NCI-H510A treated with DMSO at 0.1 percent for 48 hours (cell line): ENCODE measurements around the gene TRIM72.

Experiments used
- DNase-seq: peaks from one replicate; lab custom pipeline; 2025; lab: John Stamatoyannopoulos, UW

TRIM72 gene, protein sequence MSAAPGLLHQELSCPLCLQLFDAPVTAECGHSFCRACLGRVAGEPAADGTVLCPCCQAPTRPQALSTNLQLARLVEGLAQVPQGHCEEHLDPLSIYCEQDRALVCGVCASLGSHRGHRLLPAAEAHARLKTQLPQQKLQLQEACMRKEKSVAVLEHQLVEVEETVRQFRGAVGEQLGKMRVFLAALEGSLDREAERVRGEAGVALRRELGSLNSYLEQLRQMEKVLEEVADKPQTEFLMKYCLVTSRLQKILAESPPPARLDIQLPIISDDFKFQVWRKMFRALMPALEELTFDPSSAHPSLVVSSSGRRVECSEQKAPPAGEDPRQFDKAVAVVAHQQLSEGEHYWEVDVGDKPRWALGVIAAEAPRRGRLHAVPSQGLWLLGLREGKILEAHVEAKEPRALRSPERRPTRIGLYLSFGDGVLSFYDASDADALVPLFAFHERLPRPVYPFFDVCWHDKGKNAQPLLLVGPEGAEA

DNA sequence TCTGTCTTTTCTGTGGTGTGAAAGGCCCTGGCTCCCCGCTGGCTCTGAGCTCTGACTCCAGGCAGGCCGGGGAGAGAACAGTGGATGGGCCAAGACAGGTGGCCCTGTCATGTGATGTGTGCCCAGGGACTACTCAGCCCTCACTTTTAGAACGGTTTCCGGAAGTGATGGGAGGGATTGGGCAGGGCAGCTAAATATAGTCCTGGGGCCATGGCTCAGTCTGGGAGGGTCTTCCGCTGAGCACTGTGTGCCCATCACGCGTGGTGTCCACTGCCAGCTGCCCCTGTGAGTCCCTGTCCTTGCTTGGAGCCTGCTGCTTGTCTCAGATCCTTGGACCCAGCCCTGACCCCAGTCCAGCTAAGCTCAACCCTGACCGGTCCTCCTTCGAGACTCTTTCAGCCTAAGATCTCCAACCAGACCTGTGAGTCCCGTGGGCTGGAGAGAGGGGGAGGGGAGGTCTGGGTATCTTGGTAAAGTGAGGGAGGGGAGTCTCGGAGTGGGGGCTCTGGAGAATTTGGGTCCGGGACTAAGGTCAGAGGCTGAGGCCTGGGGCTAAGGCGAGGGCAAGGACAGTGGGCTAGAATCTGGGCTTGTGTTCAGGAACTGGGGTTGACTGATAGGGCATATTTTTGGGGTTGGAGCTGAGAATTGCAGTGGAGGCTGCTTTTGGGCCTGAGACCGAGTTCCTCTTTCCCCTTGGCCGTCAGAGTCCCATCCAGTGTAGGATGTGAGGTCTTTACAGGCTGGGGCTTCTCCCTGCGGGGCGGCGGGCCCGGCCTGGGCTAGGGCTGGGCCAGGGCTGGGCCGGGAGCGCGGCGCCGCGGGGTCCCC lies at the start of gene TRIM72:
Gene TRIM72, plus strand, starts transcription at position 243 of the 831 bp plus-strand sequence. CDS start 620 bp downstream, outside the sequence.
- DNase-seq: peak; percentile 15

DNA sequence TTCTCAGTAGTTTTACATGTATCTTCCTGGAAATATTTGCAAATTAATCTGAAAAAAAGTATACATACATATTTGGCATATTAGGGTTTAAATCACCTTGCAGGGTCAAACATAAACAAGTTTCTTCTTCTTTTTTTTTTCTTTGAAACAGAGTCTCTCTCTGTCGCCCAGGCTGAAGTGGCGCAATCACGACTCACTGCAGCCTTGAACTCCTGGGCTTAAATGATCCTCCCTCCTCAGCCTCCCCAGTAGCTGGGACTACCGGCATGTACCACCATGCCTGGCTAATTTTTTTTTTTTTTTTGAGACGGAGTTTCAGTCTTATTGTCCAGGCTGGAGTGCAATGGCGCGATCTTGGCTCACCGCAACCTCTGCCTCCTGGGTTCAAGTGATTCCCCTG lies 46.6 kb upstream of the TRIM72 start:
- DNase-seq: no peak

DNA sequence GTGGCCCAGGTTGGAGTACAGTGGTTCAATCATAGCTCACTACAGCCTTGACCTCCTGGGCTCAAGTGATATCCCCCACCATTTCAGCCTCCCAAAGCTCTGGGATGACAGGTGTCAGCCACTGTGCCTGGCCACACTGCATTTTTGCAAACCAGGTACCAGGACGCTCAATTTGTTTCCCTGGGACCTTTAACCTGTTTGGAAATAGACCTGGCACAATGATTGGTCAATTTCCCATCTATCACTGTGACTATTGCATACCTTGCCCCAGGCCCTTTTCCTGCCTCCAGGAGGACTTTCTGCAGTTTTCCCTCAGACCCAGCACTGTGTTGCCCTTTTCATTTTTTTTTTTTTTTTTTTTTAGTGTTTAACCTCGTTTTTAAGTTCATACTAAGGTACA lies 45.1 kb upstream of the TRIM72 start:
- no peak for DNase-seq

DNA sequence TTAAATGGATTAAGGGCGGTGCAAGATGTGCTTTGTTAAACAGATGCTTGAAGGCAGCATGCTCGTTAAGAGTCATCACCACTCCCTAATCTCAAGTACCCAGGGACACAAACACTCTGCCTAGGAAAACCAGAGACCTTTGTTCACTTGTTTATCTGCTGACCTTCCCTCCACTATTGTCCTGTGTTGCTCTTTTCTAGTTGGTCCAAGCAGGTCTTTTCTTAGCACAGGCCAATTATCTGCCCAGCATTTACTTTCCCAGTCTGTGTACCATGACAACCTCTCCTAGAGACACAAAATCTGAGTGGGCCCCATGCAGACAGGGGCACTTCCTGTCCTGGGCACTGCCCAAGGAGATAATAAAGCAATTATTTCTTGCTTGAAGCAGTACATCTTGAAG lies 43.9 kb upstream of the TRIM72 start:
- DNase-seq: peak; percentile 29

DNA sequence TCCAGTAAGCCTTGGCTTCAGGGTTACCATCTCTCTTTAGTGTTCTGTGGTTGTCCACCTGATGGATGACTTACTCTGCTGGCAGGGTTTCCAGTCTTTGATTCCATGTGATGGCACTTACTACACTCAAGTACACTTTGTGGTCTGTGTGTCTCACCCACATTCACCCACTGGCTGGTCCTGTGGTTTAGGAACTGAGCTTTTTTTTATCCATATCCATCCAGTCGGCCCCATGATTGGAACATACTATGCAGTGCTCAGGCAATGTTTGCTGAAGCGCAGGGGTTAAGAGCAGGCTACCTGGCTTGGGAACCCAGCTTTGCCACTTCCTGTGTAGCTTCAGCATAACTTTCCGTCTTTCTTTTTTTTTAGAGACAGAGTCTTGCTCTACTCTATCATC lies 36.8 kb upstream of the TRIM72 start:
- peak; percentile 23 for DNase-seq

DNA sequence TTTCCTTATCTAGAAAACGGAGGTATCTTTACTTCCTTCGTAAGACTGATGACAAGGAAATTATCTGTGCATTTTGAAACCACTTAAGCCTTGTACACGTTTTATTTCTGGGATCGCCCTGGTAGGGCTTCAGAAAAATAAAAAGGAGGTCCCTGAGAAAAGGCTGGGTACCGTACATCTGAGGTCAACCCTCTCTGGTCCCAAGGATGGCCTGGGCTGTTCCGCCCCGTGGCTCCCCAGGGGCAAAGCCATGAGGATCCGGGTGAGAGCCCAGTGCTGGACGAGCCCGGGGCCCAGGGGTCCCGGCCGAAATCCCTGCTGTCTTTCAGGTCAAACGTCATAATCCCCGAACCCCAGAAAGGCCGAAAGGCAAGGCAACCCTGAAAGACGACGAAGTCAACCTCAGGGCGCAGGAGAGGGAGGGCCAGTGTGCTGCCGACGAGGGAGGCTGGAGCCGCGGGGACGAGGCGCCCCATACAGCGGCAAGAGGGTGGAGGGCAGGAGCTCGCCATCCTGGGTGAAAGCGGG lies 34.6 kb upstream of the TRIM72 start:
- no peak for DNase-seq

DNA sequence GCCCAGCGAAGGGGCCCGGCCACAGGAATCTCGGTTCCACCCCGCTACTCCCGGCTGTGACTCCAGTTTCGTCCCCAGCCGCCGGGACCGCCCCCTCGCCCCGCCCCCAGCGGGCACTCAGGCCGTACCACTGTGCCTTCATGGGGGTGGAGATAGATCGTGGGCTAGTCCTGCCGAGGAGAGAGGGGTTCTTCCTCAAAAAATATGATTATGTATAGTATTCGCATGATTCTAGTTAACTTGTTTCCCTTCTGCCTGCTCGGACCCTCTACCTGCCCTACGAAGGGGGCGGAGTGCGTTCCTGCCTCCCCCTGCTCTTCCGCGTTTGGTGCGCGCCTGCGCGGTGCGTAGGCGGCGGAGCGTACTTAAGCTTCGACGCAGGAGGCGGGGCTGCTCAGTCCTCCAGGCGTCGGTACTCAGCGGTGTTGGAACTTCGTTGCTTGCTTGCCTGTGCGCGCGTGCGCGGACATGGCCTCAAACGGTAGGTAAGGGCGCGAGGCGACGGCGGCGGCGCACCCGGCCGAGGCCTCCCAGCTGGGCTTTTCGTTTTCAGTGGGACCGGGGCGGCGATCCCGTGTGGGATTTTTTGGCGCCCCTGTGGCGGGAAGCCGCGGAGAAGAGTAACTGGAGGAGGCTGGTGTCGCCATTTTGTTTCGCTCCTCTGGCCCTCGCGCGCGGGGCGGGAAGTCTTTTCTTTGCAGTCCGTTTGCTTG lies 34.0 kb upstream of the TRIM72 start, which contains the start of gene FUS:
Gene FUS, plus strand, starts transcription at position 393 of the 713 bp plus-strand sequence. Its CDS starts 76 bp downstream, at position 469.
- DNase-seq: peak; percentile 96

DNA sequence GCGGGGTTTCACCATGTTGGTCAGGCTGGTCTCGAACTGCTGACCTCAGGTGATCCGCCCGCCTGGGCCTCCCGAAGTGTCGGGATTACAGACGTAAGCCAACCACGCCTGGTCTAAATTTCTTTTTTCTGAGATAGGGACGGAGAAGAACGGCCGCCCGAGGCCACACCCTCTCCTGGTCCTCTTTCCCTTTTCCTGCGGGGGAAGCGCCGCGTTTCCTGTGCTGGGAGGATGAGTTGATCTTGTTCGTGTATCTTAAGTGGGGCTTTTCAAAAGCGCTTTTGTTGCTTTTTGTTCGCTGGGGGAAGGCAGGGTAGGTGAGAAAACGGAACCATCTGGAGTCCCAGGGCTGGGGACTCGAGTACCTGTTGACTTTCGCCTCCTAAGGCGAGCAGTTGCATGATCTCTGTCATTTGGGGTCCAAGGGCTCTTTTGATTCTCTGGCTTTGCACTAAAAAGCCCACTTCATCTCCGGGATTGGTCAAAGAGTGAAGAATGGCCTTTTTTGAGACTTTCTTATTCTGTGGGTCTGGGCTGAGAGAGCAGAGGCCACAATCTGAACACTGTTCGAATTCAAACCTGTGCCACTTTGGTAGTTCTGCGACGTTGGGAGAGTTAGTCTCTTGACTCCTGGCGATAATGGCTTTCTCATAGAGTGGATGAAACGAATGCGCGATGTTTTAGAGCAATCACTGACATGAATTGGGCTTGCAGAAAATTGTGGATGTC lies 32.7 kb upstream of the TRIM72 start:
- DNase-seq: no peak

DNA sequence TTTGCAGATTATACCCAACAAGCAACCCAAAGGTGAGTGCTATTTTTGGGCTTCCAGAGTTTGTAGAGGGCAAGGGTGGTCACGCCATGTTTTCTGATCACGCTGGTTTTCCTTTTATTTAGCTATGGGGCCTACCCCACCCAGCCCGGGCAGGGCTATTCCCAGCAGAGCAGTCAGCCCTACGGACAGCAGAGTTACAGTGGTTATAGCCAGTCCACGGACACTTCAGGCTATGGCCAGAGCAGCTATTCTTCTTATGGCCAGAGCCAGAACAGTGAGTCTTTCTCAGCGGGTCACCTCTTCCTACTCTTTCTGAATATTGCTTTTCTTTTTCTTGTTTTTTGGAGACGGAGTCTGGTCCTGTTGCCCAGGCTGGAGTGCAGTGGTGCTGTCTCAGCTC lies 31.5 kb upstream of the TRIM72 start:
- DNase-seq: no peak

DNA sequence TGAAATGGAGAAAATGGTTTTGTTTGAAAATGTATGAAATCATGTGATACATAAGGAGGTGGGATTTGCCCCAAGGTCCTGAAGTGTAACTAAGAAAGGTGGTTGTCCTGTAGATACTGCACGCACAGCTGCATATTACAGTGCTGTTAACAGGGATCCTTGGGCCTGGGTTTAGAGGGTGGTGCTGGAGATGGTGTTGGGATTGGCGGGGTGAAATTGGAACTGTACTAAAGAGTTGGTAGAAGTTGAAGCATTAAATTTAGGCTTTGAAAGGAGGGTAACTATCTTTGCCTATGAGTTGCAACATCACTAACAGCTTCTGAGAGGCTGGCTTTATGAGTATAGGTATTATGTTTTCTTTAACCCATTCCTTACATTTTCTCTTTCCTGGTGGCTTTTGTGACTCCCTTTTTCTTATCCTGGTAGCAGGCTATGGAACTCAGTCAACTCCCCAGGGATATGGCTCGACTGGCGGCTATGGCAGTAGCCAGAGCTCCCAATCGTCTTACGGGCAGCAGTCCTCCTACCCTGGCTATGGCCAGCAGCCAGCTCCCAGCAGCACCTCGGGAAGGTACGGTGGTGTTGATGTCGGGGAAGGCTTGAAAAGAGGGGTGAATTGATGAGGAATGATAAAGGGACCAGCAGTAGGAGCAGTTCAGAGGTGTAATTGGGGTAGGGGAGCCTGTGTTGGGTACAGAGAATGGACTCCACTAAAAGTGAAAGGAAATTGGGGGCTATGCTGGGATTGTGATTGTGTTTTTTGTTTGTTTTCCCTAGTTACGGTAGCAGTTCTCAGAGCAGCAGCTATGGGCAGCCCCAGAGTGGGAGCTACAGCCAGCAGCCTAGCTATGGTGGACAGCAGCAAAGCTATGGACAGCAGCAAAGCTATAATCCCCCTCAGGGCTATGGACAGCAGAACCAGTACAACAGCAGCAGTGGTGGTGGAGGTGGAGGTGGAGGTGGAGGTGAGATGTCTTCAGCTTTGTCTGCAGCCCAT lies 30.2 kb upstream of the TRIM72 start:
- DNase-seq: no peak

DNA sequence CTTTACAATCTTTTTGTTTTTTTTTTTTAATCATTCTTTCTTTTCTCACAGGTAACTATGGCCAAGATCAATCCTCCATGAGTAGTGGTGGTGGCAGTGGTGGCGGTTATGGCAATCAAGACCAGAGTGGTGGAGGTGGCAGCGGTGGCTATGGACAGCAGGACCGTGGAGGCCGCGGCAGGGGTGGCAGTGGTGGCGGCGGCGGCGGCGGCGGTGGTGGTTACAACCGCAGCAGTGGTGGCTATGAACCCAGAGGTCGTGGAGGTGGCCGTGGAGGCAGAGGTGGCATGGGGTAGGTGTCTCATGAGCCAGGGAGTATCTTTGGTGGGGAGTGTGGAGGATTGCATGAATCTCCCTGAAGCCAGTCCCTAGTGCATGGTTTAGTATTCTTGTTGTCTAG lies 29.0 kb upstream of the TRIM72 start:
- DNase-seq: no peak

DNA sequence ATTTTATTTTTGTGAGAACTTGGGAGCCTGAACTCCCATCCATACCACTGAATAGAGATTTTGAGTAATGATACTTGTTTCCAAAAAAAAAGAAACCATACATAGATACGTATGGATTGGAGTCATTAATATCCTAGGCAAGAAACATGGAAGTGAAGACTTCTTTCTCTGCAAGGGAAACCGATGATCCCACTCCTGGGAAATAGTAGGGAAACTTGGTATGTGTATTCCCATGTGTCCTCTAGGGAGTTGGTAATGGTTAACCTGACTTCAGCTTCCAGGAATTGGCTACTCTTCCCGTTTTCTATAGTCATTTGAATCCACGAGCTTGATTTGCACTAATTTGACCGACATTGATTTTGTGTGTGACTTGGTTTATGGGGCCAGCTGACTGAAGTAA lies 28.6 kb upstream of the TRIM72 start:
- DNase-seq: no peak

DNA sequence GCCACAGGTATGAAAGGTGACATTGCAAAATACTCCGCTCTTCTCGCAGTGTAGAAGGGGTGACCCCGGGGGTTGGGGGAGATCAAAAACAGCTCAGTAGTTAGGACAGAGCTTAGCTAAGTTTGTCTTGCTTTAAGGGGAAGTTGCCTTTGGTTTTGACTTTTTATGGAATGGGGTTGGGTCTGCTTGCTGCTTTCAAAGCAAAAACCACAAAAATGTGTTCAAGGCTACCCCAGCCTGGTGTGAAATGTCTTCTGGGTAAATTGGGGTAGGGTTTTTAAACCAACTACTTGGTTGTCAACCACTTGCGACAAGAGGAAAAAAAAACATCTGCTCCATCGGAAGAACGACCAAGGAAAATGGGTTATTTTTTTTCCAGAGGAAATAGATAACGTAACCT lies 27.7 kb upstream of the TRIM72 start:
- no peak for DNase-seq

DNA sequence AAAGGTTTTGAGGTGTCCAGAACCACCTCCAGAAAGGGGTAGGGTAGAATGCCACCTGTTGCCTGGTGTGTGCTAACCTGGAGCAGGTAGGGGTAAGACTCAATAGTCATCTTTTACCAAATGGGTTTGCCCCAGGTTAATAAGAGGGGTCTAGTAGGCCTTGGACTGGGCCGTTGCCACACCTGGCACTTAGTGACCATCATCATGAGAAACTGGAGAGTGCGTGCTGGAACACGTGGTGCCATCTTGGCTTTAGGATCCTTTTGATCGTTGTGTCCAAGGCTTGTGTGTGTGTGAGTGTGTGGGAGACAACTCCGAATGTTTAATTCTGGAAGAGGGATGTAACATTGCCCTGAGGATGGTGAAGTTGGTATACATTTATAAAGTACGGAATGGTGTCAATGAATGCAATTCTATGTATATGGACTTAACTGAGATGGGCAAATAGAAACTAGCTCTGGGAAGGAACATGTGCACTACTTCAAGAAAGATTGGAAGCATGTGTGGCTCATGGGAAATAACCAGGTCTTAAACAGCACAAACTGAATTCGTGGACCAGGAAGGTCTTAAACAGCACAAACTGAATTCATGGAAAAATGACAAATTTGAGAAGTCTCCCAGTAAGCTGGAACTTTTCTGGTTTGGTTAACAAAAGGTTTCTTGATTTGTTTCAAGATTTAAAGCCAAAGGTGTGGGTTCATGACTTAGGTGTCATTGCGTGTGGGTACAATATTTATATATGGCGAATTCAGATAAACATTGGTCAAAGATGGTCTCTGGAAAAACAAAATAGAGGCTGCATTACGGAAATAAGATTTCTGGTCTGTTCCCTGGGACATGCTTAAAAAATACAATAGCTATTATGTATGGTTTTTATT lies 26.8 kb upstream of the TRIM72 start:
- DNase-seq: no peak

DNA sequence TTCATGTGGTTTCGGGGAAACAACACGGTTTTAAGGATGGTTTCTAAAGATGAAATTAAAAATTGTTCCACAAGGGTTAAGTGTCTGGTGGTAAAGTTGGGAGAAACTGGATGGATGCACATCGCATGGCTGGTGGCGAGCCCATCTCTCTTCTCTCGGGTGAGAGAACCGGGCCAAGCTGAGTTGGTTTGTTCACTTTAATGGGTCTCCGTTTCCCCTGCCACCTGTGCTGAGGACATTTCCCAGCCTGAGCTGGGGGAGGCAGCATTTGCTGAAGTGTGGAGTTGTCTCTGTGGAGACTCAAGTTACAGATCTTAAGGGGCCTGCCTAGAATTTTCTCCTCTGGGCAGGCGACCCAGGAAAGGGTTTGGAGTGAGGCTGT lies 26.1 kb upstream of the TRIM72 start:
- no peak for DNase-seq

DNA sequence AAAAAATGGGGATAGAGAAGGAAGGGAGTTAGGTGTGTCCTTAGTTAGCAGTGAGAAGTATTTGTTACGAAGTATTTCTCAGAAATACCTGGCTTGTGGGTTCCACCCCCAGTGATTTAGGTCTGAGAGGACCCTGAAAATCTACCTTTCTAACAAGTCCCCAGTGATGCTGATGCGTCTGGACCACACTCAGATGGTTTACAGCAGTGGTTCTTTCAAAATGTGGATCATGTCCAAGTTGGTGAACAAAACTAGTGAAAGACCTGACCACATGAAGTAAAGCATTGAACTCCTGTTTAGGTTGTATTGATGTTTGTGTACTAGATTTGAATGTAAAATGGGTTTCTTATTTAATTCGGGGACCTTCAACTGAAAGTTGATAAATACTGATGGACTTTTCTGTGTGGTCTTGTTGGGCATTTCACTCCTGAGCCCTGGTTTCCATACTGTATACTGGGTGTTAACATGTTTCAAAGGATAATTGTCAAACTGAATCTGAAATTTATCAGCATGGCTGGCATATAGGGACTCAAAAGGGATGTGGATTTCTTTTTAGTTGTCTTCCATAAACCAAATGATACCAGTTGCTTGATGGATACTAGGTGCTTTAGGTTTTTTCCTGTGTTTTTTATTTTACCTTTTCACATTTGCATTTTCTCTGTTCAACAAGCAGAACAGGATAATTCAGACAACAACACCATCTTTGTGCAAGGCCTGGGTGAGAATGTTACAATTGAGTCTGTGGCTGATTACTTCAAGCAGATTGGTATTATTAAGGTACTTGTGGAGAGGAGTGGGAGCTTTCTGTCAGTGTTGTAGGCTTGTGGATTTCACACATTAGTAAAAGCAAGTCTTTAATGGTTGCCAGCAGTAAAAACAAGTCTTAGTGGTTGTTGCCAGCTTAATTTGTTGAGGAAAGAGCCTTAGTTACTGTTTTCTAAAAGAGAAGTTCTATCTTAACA lies 25.2 kb upstream of the TRIM72 start:
- DNase-seq: no peak

DNA sequence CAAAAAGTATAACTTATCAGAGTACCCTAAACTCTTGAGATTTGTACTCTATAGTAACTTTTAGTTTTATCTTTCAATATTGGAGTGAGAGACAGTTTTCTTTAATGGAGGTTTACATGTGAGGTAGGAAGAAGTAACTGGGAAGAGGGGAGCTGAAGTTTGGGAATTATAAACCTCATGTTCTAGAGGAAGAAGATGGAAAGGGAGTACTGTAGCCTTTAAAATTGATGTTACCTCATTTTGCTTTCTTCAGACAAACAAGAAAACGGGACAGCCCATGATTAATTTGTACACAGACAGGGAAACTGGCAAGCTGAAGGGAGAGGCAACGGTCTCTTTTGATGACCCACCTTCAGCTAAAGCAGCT lies 24.5 kb upstream of the TRIM72 start:
- no peak for DNase-seq

DNA sequence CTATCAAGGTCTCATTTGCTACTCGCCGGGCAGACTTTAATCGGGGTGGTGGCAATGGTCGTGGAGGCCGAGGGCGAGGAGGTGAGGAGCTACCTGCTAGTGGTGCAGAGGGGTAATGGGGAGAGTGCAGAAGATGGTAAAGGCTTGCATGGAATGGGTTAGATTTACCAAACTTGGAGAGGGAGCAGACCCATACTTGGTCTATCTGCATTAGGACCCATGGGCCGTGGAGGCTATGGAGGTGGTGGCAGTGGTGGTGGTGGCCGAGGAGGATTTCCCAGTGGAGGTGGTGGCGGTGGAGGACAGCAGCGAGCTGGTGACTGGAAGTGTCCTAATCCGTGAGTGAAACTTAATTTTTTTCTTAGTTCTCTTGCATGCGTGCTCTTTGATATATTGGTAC lies 23.9 kb upstream of the TRIM72 start:
- no peak for DNase-seq
